ENCODE measurements around the gene KDM2A.
"Not testable (repeated sequence)": the region's sequence is repeated elsewhere in the genome, so short reads cannot be mapped to it uniquely, and the experiment has no call there.

Gene KDM2A

GRCh38 chr11:67233584-67234190 is 114.6 kb downstream of the KDM2A start:
- DNase-seq = no peak

- not testable (repeated sequence) for DNase-seq
These were observed 115.5 kb downstream of the KDM2A start for GRCh38 chr11:67234571-67234970.

GRCh38 chr11:67237574-67237973 is 118.5 kb downstream of the KDM2A start:
- DNase-seq = no peak

DNA sequence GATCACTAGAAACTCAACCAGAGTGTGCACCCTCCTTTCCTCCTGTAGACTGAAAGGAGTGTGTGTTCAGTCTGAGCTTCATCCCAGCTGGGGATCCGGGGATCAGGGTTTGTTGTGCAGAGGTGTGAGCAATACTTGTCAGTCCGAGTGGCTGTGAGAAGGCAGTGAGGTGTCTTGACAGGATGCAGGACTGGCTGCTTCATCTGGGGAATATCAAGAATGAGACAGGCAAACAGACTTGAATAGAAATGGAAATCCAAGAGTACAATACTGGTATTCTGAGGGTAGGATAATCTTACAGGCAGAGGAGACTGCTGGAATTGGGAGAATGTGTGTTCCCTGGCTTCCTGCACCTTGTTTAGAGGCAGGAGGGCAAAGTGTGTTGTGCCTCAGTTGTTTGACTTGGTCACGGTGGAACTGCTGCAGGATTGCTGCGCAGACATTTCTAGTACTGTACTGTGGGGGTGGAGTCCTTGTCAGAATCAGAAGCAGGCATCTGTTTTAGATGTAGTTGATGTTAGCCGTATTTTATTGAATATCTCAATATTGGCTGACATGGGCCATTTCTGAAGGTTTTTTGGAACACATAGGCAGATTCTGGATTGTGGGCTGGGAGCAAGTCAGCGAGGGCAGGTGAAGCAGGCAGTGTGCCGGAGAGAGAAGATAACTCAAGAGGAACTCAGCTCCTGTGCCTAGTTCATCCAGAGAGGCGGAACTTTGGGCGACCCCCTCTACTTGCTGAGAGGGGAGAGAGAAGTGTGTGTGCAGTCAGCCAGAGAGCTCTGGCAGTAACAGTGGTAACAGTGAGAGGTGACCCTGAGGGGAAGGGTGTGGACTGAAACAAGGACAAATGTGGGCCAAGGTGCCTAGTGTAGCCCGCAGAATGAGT is 120.1 kb downstream of the KDM2A start:
- DNase-seq = peak in 4 of 58 donors; percentile 4 to 43 (median 20)

- DNase-seq = peak; percentile 59 to 99 (median 96)
These were observed 120.9 kb downstream of the KDM2A start for GRCh38 chr11:67239783-67240575.

- DNase-seq = peak in 33 of 58 donors; percentile 13 to 64 (median 33)
These were observed 121.7 kb downstream of the KDM2A start for GRCh38 chr11:67240576-67241389.

DNA sequence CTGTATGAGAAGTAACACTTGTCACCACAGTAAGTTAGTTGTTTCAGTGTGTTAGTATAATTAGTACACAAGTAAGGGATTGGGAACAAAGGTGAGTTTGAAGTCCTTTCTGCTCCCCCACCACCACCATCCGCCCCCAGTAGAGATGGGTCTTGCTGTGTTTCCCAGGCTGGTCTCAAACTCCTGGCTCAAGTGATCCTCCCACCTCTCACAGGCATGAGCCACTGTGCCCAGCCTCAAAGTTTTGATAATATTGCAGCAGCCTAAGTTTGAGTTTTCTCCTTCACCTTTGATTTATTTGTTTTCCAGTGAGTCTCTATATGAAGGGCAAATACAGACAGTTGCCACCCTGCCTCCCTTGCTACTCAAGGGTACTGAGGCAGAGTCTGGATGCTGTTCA is 123.5 kb downstream of the KDM2A start:
- no peak for DNase-seq

GRCh38 chr11:67243051-67243450 is 124.0 kb downstream of the KDM2A start:
- DNase-seq = no peak

- no peak for DNase-seq
These were observed 126.0 kb downstream of the KDM2A start for GRCh38 chr11:67245046-67245445.

DNA sequence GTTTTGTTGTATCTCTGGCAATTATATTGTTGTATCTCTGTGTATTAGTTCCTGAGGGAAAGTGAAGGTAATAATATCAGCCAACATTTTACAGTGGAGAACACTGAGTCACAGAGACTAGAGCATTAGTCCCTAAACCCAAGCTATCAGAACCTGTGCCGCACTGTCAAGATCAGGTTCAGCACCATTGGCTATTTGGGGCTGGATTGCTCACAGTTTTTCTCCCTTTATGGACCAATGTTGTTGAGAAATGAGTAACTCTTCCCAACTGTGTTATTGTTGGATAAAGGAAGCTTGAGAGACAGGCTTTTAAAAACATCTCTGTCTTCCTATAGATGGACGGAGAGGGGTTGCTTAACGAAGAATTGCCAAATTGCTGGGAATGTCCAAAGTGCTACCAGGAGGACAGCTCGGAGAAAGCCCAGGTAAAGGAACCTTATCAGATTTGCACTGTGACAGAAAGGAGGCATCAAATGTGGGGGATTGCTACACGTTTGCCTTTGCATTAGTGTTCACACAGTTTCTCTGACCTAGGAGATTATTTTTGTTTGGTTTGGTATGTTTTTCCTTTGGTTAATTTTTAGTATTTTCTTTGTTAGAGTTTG is 129.0 kb downstream of the KDM2A start:
- no peak for DNase-seq

DNA sequence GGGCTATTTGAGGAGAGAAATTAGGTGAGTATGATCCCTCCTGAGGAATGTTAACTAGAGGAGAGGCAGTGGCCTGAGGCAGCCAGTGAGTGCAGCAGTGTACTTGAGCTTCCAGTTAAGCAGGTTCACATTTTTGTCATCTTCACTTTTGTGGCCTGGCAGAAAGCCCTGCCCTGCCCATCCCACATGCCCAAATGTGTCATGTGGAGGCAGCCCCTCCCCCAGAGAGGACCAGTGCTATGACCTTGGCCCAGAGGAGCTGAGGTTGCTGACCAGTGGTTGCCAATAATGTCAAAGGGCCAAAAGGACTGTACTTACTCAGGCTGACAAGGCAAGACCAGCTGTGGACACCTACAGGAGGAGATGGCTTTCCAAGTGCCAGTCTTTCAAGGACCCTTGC is 129.6 kb downstream of the KDM2A start:
- DNase-seq = no peak

- no peak for DNase-seq
These were observed 131.3 kb downstream of the KDM2A start for GRCh38 chr11:67250059-67251043.

- DNase-seq = no peak
These were observed 132.8 kb downstream of the KDM2A start for GRCh38 chr11:67251841-67252240.

DNA sequence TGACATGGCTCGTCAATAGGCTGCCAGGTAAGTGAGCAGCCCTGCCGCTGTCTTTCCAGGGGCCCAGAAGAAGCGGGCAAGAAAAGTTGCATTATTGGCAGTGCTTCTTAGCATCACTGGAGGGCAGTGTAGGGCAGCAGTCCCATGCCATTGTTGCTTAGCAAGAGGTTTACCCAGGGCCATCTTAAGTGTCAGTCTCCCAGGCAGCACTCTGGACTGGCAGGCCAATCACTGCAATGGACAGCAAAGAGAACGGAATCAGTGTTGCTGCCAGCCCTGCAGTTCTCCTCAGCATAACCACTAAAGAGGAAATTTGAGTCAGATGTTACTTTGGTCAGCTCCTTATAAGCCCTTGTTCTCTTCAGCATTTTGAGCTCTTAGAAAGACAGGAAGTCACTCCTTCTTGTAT is 133.8 kb downstream of the KDM2A start:
- peak in 15 of 58 donors; percentile 12 to 76 (median 33) for DNase-seq

DNA sequence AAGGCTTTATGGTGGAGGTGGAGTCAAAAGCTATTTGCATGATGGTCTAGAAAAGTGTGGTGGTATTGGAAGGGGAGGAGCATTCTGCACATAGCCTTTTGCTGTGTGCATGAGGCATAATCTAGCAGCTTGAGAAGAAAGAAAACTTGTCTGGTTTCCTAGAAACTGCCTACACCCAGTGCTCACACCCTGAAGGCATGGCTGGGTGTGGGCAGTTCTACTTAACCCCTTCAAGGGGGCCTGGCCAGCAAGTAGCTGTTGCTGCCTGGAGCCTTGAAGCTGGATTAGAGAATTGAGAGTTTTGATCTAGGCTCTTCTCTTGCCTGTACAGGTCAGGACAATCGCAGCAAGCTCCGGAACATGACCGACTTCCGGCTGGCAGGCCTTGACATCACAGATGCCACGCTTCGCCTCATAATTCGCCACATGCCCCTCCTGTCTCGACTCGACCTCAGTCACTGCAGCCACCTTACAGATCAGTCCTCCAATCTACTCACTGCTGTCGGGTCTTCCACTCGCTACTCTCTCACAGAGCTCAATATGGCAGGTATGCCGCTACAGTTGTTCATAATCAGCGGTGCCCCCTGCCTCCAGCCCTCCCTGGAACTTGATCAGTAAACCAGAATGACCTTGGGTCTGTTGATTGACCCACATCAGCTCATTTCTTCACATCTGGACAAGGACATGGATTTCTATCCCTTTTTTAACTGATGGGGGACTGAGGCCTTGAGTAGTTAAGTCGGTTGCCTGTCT is 135.0 kb downstream of the KDM2A start:
- peak in 1 of 58 donors; percentile 34 for DNase-seq

GRCh38 chr11:67254798-67255197 is 135.7 kb downstream of the KDM2A start:
- DNase-seq = no peak

GRCh38 chr11:67255353-67255752 is 136.3 kb downstream of the KDM2A start:
- DNase-seq = no peak

DNA sequence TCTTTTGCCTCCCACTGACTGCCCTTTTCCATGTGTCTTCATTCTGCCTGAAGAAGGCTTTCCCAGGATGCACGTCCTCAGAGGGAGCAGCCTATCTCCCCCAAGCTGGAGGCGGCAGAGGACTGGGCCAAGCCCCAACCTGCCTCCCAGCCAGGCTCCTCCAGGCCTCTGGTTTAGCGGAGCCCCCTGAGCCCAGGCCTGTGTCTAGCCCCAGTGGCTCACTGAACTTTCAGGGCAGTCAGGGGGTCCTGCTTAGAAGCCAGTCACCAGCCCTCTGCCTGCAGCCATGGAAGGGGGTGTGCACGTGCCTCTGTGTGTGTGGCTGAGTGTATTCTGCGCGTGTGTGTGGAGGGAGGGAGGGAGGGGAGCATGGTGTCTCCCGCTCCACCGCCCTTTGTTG is 136.8 kb downstream of the KDM2A start:
- DNase-seq = no peak

All from anterior cingulate cortex (tissue), 58 donors.